ENCODE data around the gene NIP7. TPM values are rescaled to one million over a fixed set of nuclear protein-coding genes. Genes with fewer than 3 reads are reported as not detected.

Gene NIP7
- total and polyA plus RNA-seq, 8 donors = 0.89 to 18.9 (median 11.3) TPM; not detected in 1

GRCh38 chr16:69373019-69373418 lies 33.4 kb downstream of the NIP7 start:
- Histone ChIP-seq H3K9me3 (no peaks in the 10 kb centered on the region), H3K27me3 (no peaks in the 10 kb centered on the region), H3K4me3 (no peak overlapping the region), H3K4me1 (peaks cover 0 to 12% (median 4%) of the 10 kb centered on the region in 4 donors), H3K36me3 (peaks cover 21 to 81% (median 74%) of the 10 kb centered on the region in 4 donors), H3K27ac (no peak overlapping the region)
- intact Hi-C loops (cut with DNase I; ENCODE audit: low total_unique reads) = no loop called here
- DNase-seq = peak in 1 of 2 donors; percentile 53
- 61 to 83% (median 75%) methylated on average over 1 of the region's 1 CpG for WGBS, 5 donors
- no peak for TF ChIP-seq EP300 (IDR thresholded peaks at IDR 0.05)
- no peak for TF ChIP-seq POLR2A (IDR thresholded peaks at IDR 0.05)
- TF ChIP-seq, protein P1, sequence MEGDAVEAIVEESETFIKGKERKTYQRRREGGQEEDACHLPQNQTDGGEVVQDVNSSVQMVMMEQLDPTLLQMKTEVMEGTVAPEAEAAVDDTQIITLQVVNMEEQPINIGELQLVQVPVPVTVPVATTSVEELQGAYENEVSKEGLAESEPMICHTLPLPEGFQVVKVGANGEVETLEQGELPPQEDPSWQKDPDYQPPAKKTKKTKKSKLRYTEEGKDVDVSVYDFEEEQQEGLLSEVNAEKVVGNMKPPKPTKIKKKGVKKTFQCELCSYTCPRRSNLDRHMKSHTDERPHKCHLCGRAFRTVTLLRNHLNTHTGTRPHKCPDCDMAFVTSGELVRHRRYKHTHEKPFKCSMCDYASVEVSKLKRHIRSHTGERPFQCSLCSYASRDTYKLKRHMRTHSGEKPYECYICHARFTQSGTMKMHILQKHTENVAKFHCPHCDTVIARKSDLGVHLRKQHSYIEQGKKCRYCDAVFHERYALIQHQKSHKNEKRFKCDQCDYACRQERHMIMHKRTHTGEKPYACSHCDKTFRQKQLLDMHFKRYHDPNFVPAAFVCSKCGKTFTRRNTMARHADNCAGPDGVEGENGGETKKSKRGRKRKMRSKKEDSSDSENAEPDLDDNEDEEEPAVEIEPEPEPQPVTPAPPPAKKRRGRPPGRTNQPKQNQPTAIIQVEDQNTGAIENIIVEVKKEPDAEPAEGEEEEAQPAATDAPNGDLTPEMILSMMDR (IDR thresholded peaks at IDR 0.05) = no peak
- no peak for TF ChIP-seq POLR2AphosphoS5 (IDR thresholded peaks at IDR 0.05)

DNA sequence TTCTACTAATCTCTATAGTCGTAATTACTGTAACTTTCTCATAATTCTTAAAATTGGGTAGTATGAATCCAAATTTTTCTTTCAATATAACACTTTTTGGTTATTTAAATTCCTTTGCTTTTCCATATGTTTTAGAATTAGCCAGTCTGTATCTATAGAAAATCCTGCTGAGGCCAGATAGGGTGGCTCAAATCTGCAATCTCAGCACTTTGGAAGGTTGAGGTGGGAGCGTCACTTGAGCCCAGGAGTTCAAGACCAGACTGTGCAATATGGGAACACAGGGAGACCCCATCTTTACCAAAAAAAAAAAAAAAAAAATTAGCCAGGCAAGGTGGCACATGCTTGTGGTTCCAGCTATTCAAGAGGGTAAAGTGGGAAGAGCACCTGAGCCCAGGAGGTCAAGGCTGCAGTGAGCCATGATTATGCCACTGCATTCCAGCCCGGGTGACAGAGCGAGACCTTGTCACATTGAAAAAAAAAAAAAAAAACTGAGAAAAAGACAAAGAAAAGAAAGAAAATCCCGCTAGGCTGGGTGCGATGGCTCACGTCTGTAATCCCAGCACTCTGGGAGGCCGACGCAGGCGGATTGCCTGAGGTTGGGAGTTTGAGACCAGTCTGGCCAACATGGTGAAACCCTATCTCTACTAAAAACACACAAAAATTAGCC lies 37.0 kb downstream of the NIP7 start:
- peaks cover 0 to 18% (median 6%) of the 10 kb centered on the region in 4 donors for H3K4me1 ChIP-seq
- peaks cover 10 to 79% (median 72%) of the 10 kb centered on the region in 4 donors for H3K36me3 ChIP-seq
- no peaks in the 10 kb centered on the region for H3K9me3 ChIP-seq
- WGBS, 5 donors = 95 to 97% (median 96%) methylated on average over 10 of the region's 10 CpGs
- intact Hi-C loops (cut with DNase I; ENCODE audit: low total_unique reads) = no loop called here
- no peak overlapping the region for H3K27ac ChIP-seq
- no peaks in the 10 kb centered on the region for H3K27me3 ChIP-seq
- no peak overlapping the region for H3K4me3 ChIP-seq
- DNase-seq = no peak
- TF ChIP-seq, protein P1 (IDR thresholded peaks at IDR 0.05) = no peak
- TF ChIP-seq POLR2A (IDR thresholded peaks at IDR 0.05) (no peak), POLR2AphosphoS5 (IDR thresholded peaks at IDR 0.05) (no peak), EP300 (IDR thresholded peaks at IDR 0.05) (no peak)

GRCh38 chr16:69378036-69378435 lies 38.5 kb downstream of the NIP7 start:
- H3K9me3 ChIP-seq = no peaks in the 10 kb centered on the region
- no peak for DNase-seq
- WGBS, 5 donors = 90 to 96% (median 94%) methylated on average over 1 of the region's 1 CpG
- H3K4me1 ChIP-seq = peaks cover 0 to 26% (median 9%) of the 10 kb centered on the region in 4 donors
- intact Hi-C loops (cut with DNase I; ENCODE audit: low total_unique reads) = no loop called here
- no peak overlapping the region for H3K27ac ChIP-seq
- peaks cover 10 to 79% (median 72%) of the 10 kb centered on the region in 4 donors for H3K36me3 ChIP-seq
- no peaks in the 10 kb centered on the region for H3K27me3 ChIP-seq
- H3K4me3 ChIP-seq = no peak overlapping the region
- TF ChIP-seq POLR2A (IDR thresholded peaks at IDR 0.05) (no peak), POLR2AphosphoS5 (IDR thresholded peaks at IDR 0.05) (no peak), EP300 (IDR thresholded peaks at IDR 0.05) (no peak)
- TF ChIP-seq, protein P1 (IDR thresholded peaks at IDR 0.05) = no peak

GRCh38 chr16:69378760-69379159 lies 39.2 kb downstream of the NIP7 start:
- WGBS, 5 donors = 59 to 84% (median 75%) methylated on average over 1 of the region's 1 CpG
- Histone ChIP-seq H3K9me3 (no peaks in the 10 kb centered on the region), H3K4me1 (peaks cover under 1 to 30% (median 11%) of the 10 kb centered on the region in 4 donors), H3K27ac (no peak overlapping the region), H3K4me3 (no peak overlapping the region), H3K36me3 (peaks cover 10 to 81% (median 76%) of the 10 kb centered on the region in 4 donors), H3K27me3 (no peaks in the 10 kb centered on the region)
- intact Hi-C loops (cut with DNase I; ENCODE audit: low total_unique reads) = no loop called here
- TF ChIP-seq POLR2A (IDR thresholded peaks at IDR 0.05) = no peak
- TF ChIP-seq, protein P1 (IDR thresholded peaks at IDR 0.05) = no peak
- no peak for DNase-seq
